ENCODE measurements around the gene SORCS2.
"Not testable (repeated sequence)": the region's sequence is repeated elsewhere in the genome, so short reads cannot be mapped to it uniquely, and the experiment has no call there.

Gene SORCS2

GRCh38 chr4:7577361-7578039 is 385.2 kb downstream of the SORCS2 start:
- H3K9me3 ChIP-seq (ENCODE audit: control insufficient read depth, insufficient read depth, low read length); H3K9ac ChIP-seq (ENCODE audit: low read depth, low read length); H3K36me3 ChIP-seq (ENCODE audit: insufficient read depth, low read length); H3K4me1 ChIP-seq (ENCODE audit: insufficient read depth, low read length): not testable (repeated sequence)

- Histone ChIP-seq H3K36me3 (ENCODE audit: insufficient read depth, low read length) (no peaks in the 10 kb centered on the region), H3K4me1 (ENCODE audit: insufficient read depth, low read length) (no peaks in the 10 kb centered on the region), H3K9ac (ENCODE audit: low read depth, low read length) (no peak overlapping the region), H3K9me3 (ENCODE audit: control insufficient read depth, insufficient read depth, low read length) (peaks cover 9% of the 10 kb centered on the region)
Observed at GRCh38 chr4:7581477-7581876, 389.1 kb downstream of the SORCS2 start.

GRCh38 chr4:7582313-7583097 is 390.2 kb downstream of the SORCS2 start:
- Histone ChIP-seq H3K9ac (ENCODE audit: low read depth, low read length) (no peak overlapping the region), H3K4me1 (ENCODE audit: insufficient read depth, low read length) (no peaks in the 10 kb centered on the region), H3K9me3 (ENCODE audit: control insufficient read depth, insufficient read depth, low read length) (peaks cover 9% of the 10 kb centered on the region; the same call in 1 of the 2 replicates), H3K36me3 (ENCODE audit: insufficient read depth, low read length) (no peaks in the 10 kb centered on the region)

GRCh38 chr4:7584098-7584497 is 391.8 kb downstream of the SORCS2 start:
- peaks cover 5% of the 10 kb centered on the region; the same call in 1 of the 2 replicates for H3K4me1 ChIP-seq (ENCODE audit: insufficient read depth, low read length)
- no peaks in the 10 kb centered on the region for H3K36me3 ChIP-seq (ENCODE audit: insufficient read depth, low read length)

GRCh38 chr4:7584606-7585159 is 392.3 kb downstream of the SORCS2 start:
- Histone ChIP-seq H3K9ac (ENCODE audit: low read depth, low read length) (no peak overlapping the region), H3K36me3 (ENCODE audit: insufficient read depth, low read length) (no peaks in the 10 kb centered on the region), H3K9me3 (ENCODE audit: control insufficient read depth, insufficient read depth, low read length) (no peaks in the 10 kb centered on the region), H3K4me1 (ENCODE audit: insufficient read depth, low read length) (peaks cover 6% of the 10 kb centered on the region; the same call in 1 of the 2 replicates)

More at GRCh38 chr4:7584098-7584497, 391.8 kb downstream of the SORCS2 start:
- Histone ChIP-seq H3K9me3 (ENCODE audit: control insufficient read depth, insufficient read depth, low read length) (no peaks in the 10 kb centered on the region), H3K9ac (ENCODE audit: low read depth, low read length) (no peak overlapping the region)

GRCh38 chr4:7585768-7586167 is 393.4 kb downstream of the SORCS2 start:
- Histone ChIP-seq H3K9me3 (ENCODE audit: control insufficient read depth, insufficient read depth, low read length) (no peaks in the 10 kb centered on the region), H3K36me3 (ENCODE audit: insufficient read depth, low read length) (no peaks in the 10 kb centered on the region), H3K9ac (ENCODE audit: low read depth, low read length) (no peak overlapping the region), H3K4me1 (ENCODE audit: insufficient read depth, low read length) (peaks cover 17% of the 10 kb centered on the region)

- H3K9ac ChIP-seq (ENCODE audit: low read depth, low read length): no peak overlapping the region
Observed at GRCh38 chr4:7587433-7588405, 395.4 kb downstream of the SORCS2 start.

GRCh38 chr4:7590189-7590588 is 397.9 kb downstream of the SORCS2 start:
- peaks cover 21% of the 10 kb centered on the region for H3K4me1 ChIP-seq (ENCODE audit: insufficient read depth, low read length)
- no peaks in the 10 kb centered on the region for H3K36me3 ChIP-seq (ENCODE audit: insufficient read depth, low read length)
- no peaks in the 10 kb centered on the region for H3K9me3 ChIP-seq (ENCODE audit: control insufficient read depth, insufficient read depth, low read length)
- H3K9ac ChIP-seq (ENCODE audit: low read depth, low read length): no peak overlapping the region

More at GRCh38 chr4:7587433-7588405, 395.4 kb downstream of the SORCS2 start:
- H3K36me3 ChIP-seq (ENCODE audit: insufficient read depth, low read length): no peaks in the 10 kb centered on the region
- H3K4me1 ChIP-seq (ENCODE audit: insufficient read depth, low read length): peaks cover 18% of the 10 kb centered on the region
- no peaks in the 10 kb centered on the region for H3K9me3 ChIP-seq (ENCODE audit: control insufficient read depth, insufficient read depth, low read length)

- H3K4me1 ChIP-seq (ENCODE audit: insufficient read depth, low read length): peaks cover 21% of the 10 kb centered on the region
- H3K9ac ChIP-seq (ENCODE audit: low read depth, low read length): no peak overlapping the region
- H3K36me3 ChIP-seq (ENCODE audit: insufficient read depth, low read length): no peaks in the 10 kb centered on the region
- H3K9me3 ChIP-seq (ENCODE audit: control insufficient read depth, insufficient read depth, low read length): no peaks in the 10 kb centered on the region
Observed at GRCh38 chr4:7590899-7591298, 398.6 kb downstream of the SORCS2 start.

- H3K36me3 ChIP-seq (ENCODE audit: insufficient read depth, low read length): no peaks in the 10 kb centered on the region
- H3K9ac ChIP-seq (ENCODE audit: low read depth, low read length): no peak overlapping the region
- no peaks in the 10 kb centered on the region for H3K9me3 ChIP-seq (ENCODE audit: control insufficient read depth, insufficient read depth, low read length)
- H3K4me1 ChIP-seq (ENCODE audit: insufficient read depth, low read length): peaks cover 21% of the 10 kb centered on the region
Observed at GRCh38 chr4:7591409-7592053, 399.2 kb downstream of the SORCS2 start.

- no peak overlapping the region for H3K9ac ChIP-seq (ENCODE audit: low read depth, low read length)
- H3K36me3 ChIP-seq (ENCODE audit: insufficient read depth, low read length): no peaks in the 10 kb centered on the region
- H3K4me1 ChIP-seq (ENCODE audit: insufficient read depth, low read length): peaks cover 17% of the 10 kb centered on the region
- H3K9me3 ChIP-seq (ENCODE audit: control insufficient read depth, insufficient read depth, low read length): no peaks in the 10 kb centered on the region
Observed at GRCh38 chr4:7593646-7594412, 401.5 kb downstream of the SORCS2 start.

- no peak overlapping the region for H3K9ac ChIP-seq (ENCODE audit: low read depth, low read length)
- no peaks in the 10 kb centered on the region for H3K9me3 ChIP-seq (ENCODE audit: control insufficient read depth, insufficient read depth, low read length)
- H3K4me1 ChIP-seq (ENCODE audit: insufficient read depth, low read length): peaks cover 3% of the 10 kb centered on the region
- H3K36me3 ChIP-seq (ENCODE audit: insufficient read depth, low read length): no peaks in the 10 kb centered on the region
Observed at GRCh38 chr4:7595934-7596461, 403.7 kb downstream of the SORCS2 start.
